ENCODE data around the gene CCDC160.
A peak's percentile ranks its signal among the peaks of the same experiment; 100 is the strongest.
"Not testable (repeated sequence)": the region's sequence is repeated elsewhere in the genome, so short reads cannot be mapped to it uniquely, and the experiment has no call there.

Gene CCDC160

DNA sequence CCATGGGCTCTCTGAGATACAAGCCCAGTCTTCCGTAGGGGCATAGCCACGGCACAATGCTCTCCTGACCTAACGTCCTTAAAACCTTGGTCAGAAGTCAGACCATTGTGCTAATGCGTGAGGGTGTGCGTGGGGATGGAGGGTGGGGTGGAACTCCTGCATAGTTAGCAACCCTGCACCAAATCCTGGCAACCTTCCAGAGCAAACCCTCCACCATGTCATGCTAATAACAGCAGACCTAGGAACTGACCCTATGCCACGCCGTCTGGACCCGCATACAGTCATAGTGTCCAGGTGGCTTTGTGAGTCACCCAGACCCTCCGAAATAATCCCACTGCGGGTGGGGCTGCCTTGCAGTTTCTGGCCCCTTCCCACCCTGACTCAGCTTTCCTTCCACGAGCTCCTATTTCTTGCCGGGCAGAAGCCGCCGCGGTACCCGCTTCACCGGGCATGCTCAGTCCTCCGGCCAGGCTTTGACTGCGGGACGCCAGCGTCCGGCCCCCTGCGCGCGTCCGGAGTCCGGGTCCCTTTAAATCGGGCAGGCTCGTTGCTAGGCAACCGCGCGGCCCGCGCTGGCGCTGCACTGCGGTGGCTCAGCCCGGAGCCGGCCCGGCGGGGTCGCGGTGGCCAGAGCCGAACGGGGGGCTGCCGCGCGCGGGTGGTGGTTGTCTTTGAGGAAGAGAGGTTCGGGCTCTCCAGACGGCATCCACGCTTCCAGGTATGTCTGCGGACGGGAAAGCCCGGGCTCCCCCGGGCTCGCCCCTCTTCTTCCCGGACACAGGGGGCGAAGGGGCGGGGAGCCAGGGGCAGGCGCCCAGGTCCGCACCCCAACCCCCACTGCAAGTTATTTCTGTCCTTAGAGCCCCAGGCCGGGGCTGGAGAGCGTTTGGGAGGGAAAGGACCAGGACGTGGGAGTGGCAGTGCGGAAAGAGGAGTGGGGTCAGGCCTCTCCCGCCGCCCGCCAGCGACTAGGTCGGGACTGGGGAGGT is at the start of gene CCDC160:
CCDC160 (plus strand) TSS at position 557 of the 989 bp plus-strand sequence. CDS start 7,619 bp downstream, outside the sequence.
- DNase-seq, result peak; percentile 4

DNA sequence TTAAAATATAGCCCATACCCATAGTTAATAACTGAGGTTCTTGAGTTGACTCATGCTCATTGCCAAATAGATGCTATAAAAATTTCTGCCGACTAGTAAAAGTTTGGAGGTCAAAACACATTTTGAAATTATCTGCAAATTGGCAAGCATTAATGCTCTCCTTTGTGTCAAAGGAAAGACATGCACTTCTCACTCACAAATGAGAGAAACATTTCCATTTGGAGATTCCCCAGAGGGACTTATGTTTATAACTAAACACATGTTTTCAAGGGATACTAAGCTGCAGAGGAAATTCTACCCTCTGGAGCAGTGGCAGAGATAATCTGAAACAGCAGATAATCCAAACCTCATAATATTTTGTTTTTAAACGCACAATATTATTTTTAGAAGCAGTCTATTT is 45.7 kb upstream of the CCDC160 start:
- no peak for DNase-seq

- DNase-seq, result no peak
These were observed 42.1 kb upstream of the CCDC160 start for GRCh38 chrX:134194915-134195314.

GRCh38 chrX:134202561-134202960 is 34.4 kb upstream of the CCDC160 start:
- no peak for DNase-seq

DNA sequence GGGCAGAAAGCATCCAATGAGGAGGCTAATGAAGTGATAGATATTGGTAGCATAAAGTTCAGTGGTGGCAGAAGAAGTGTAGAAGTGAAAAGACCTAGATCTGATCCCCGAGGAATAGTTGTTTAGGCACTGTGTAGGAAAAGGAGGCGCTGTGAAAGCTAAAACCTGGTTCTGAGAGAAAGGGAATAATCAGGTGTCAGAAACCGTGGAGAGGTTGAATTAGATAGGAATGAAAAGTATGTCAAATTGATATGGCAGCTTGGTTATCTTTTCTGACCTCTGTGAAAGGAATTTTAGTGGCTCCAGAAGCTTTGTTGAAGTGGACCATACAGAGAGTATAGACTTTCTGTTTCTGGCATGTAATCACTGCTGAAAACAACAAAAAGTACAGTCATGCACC is 30.8 kb upstream of the CCDC160 start:
- no peak for DNase-seq

- DNase-seq, result no peak
These were observed 26.5 kb upstream of the CCDC160 start for GRCh38 chrX:134210465-134210864.

DNA sequence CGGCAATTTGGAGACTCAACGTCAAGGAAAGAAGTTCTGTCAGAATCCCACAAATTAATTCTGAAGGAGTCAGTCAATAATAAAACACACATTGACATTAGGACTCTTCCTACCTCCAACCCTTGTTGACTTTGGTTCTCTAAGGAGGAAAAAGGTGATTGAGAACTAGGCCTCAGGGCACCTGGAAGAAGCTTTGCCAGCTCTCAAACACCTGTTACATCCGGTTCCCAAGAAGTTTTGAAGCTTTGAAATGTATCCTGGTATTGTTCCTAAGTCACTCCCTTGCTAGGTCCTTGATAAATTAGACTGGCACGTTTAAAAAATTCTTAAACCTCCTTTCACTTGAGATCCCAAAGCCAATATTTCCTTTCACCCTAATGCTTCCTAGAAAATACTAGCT is 1.7 kb upstream of the CCDC160 start:
- no peak for DNase-seq

GRCh38 chrX:134238144-134238543 is 1.2 kb downstream of the CCDC160 start:
- not testable (repeated sequence) for DNase-seq

GRCh38 chrX:134239016-134239415 is 2.0 kb downstream of the CCDC160 start:
- DNase-seq, result no peak

DNA sequence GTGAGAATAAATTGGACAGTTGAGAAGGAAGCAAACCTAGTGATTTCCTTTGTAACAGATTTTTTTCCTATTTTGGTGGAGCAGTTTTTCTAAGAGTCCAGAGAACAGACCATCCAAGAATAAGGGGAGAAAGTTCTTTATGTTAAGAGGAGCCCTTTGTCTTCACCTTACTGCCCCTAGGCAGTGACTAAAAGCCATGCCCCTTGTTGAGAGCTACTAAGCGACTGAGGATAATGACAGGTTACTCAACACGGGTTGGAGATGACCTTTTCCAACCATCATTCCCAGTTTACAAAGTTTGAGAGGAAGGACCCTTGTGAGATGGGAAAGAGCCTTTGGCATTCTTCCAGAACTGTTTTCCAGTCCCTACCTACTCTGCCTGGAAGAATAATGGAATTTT is 3.2 kb downstream of the CCDC160 start:
- DNase-seq, result no peak

DNA sequence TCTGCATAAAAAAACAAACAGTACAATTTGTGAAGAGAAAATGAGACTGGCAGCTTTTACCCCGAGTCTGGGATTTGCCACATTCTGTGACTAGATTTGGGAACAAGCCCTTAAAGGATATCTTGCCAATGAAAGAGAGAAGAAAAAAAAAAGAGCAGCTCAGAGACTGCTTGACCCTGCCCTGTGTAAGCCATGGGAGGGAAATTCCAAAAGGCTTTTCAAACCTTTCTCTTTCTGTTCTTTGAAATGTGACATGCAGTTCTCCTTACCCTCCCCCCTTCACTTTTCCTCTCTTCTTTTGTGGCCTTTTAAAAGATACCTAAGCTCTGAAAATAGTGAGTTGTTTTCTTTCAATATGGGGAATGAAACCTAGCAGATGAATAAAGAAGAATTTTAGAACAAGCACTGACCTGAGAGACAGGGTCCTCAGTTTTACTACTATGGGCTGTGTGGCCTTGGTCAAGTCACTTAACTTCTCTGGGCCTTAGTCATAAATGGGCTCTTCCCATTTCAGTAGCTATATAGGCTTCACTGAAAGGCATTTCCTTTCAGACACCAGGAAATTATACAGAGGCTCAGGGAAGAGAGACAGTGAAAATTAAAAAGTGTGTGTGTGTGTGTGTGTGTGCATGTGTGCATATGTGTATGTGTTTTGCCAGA is 5.1 kb downstream of the CCDC160 start:
- no peak for DNase-seq

DNA sequence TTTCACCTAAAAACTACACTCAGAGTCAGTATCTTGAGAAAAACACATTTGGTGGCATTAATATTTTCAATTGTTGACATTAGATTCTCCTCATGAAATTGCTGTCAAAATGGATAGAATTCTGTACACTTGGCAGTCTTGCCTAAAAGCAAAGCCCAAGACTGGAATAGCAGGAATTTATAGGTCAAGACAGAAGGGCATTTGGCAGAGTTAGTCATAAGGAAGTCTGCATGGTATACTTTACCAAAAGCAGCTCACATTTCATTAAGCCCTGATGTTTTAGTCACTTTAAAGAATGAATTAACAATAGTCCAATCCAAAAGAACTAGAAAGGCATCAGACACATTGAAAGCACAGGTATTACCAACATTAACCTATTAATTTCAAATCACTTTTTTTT is 7.1 kb downstream of the CCDC160 start:
- DNase-seq, result no peak

- DNase-seq, result no peak
These were observed 9.3 kb downstream of the CCDC160 start for GRCh38 chrX:134246282-134246681.

DNA sequence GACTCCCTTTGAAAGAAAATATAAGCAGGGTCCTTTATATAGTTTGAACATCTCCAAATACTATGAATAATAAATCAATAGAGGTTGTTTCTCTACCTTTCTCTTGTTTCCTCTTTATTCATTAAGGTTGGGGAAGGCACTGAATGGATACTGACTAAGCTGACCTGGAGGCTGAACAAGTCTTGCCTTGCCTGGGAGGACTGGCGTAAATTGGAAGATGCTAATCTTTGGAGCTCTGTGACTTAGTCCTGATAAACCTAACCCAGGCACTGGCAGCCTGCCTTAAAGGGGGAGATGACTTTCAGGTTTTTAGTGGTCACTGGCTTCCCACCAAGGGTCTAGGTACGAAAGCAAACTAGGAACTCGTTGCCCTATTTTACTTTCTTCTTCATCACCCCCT is 10.5 kb downstream of the CCDC160 start:
- DNase-seq, result no peak

GRCh38 chrX:134249241-134249640 is 12.3 kb downstream of the CCDC160 start:
- no peak for DNase-seq

GRCh38 chrX:134251241-134251640 is 14.3 kb downstream of the CCDC160 start:
- no peak for DNase-seq

DNA sequence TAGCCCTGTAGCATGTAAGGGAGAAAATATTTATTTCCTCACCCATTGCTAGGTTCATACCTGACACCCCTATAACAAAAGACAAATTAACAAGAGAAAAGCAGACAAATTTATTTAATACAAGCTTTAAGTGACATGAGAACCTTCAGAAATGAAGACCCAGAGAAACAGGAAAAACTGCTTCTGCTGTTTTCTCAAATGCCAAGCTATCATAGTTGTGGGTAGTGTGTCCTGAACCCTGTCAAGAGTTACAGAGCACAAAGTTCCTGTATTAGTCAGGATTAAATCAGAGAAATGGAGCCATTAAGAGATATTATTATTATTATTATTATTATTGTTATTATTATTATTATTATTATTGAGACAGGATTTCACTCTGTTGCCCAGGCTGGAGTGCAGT is 17.5 kb downstream of the CCDC160 start:
- no peak for DNase-seq

GRCh38 chrX:134255555-134255954 is 18.6 kb downstream of the CCDC160 start:
- DNase-seq, result no peak

GRCh38 chrX:134256684-134257083 is 19.7 kb downstream of the CCDC160 start:
- no peak for DNase-seq

- no peak for DNase-seq
These were observed 21.2 kb downstream of the CCDC160 start for GRCh38 chrX:134258202-134258601.

- not testable (repeated sequence) for DNase-seq
These were observed 49.0 kb downstream of the CCDC160 start for GRCh38 chrX:134285934-134286333.

- no peak for DNase-seq
These were observed 50.4 kb downstream of the CCDC160 start for GRCh38 chrX:134287346-134287745.

DNA sequence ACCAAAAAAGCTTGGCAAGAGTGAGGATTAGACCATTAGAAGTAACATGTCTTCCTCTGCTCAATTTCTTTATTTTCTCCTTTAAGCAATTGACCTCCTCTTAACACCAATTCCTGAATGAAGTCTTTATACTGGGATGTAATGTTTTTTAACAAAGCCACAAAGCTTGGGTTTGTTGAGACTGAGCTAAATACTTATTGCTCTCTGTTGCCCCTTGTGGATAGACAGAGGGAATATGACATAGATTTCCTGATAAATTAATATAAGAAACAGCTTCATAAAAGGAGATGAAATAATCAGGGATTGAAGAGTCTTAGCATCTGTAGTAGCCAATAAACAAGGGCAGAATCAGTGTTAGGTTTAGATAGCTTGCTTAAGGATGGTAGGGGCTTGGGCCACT is 57.6 kb downstream of the CCDC160 start:
- no peak for DNase-seq

Measured in cortex of kidney (tissue), 1 donor.